Right kidney (tissue), 1 donor: ENCODE data around the gene CHN1.

Experiments
- DNase-seq: peaks from one replicate; pipeline ENCODE4 v3.0.0-alpha.2; 2016

The CHN1 gene

GRCh38 chr2:174826051-174826450 lies 179.1 kb downstream of the CHN1 start:
- no peak for DNase-seq

- no peak for DNase-seq
These were observed 181.1 kb downstream of the CHN1 start for GRCh38 chr2:174824068-174824467.

- DNase-seq, result no peak
These were observed 183.6 kb downstream of the CHN1 start for GRCh38 chr2:174821628-174822027.

- DNase-seq, result no peak
These were observed 184.8 kb downstream of the CHN1 start for GRCh38 chr2:174820361-174820760.

GRCh38 chr2:174815526-174815925 lies 189.7 kb downstream of the CHN1 start:
- no peak for DNase-seq

- no peak for DNase-seq
These were observed 193.1 kb downstream of the CHN1 start for GRCh38 chr2:174812037-174812436.

GRCh38 chr2:174807931-174808330 lies 197.2 kb downstream of the CHN1 start:
- no peak for DNase-seq

GRCh38 chr2:174805803-174806202 lies 199.4 kb downstream of the CHN1 start:
- DNase-seq, result no peak

- DNase-seq, result no peak
These were observed 202.7 kb downstream of the CHN1 start for GRCh38 chr2:174802459-174802858.

- no peak for DNase-seq
These were observed 204.6 kb downstream of the CHN1 start for GRCh38 chr2:174800436-174801205.

GRCh38 chr2:174798801-174799200 lies 206.4 kb downstream of the CHN1 start:
- DNase-seq, result no peak

GRCh38 chr2:174797781-174798276 lies 207.4 kb downstream of the CHN1 start:
- no peak for DNase-seq

GRCh38 chr2:174796319-174796771 lies 208.8 kb downstream of the CHN1 start:
- no peak for DNase-seq

GRCh38 chr2:174794851-174795374 lies 210.3 kb downstream of the CHN1 start:
- no peak for DNase-seq

- DNase-seq, result no peak
These were observed 212.7 kb downstream of the CHN1 start for GRCh38 chr2:174792309-174793025.

- no peak for DNase-seq
These were observed 213.4 kb downstream of the CHN1 start for GRCh38 chr2:174791746-174792280.

GRCh38 chr2:174791020-174791419 lies 214.2 kb downstream of the CHN1 start:
- DNase-seq, result no peak

GRCh38 chr2:174789001-174789400 lies 216.2 kb downstream of the CHN1 start:
- DNase-seq, result no peak

- DNase-seq, result no peak
These were observed 216.8 kb downstream of the CHN1 start for GRCh38 chr2:174788291-174788929.

- DNase-seq, result no peak
These were observed 217.5 kb downstream of the CHN1 start for GRCh38 chr2:174787487-174788205.

- no peak for DNase-seq
These were observed 219.0 kb downstream of the CHN1 start for GRCh38 chr2:174786066-174786725.
